GM19328 (cell line): ENCODE data around the gene PTPRG.
"Not testable (repeated sequence)": the region's sequence is repeated elsewhere in the genome, so short reads cannot be mapped to it uniquely, and the experiment has no call there.

Experiments
- ATAC-seq: cut with Tn5 transposase; IDR thresholded peaks from one replicate; pipeline ENCODE4 v1.9.1; 2021; ENCODE audit warnings: mild to moderate bottlenecking, moderate library complexity; ENCODE audit not compliant: unreplicated experiment

PTPRG gene

DNA sequence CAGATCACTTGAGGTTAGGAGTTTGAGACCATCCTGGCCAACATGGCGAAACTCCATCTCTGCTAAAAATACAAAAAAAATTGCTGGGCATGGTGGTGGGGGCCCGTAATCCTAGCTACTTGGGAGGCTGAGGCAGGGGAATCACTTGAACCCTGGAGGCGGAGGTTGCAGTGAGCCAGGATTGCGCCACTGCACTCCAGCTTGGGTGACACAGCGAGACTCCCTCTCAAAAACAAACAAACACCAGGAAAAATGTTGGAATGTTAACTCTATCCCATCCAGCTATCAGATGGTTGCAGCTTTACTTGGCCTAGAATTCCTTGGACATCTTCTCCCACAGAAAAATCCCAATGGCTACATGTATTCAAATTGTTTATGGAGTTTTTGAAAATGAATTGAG is 254.9 kb downstream of the PTPRG start:
- ATAC-seq = not testable (repeated sequence)

DNA sequence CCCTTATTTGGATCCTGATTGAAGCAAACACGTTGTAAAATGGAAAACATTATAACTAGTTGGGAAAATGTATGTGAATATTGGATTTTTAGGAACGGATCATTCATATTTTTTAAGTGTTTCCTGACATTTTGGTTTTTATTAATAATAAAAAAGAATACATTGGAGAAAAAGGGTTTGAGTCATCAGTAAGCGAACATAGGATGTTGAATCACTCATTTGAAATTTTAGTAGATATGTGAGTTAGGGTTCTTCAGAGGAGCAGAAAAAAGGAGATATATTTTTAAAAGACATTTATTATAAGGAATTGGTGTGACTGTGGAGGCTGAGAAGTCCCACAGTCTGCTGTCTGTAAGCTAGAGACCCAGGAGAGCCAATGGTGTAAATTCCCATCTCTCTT is 258.5 kb downstream of the PTPRG start:
- no peak for ATAC-seq

DNA sequence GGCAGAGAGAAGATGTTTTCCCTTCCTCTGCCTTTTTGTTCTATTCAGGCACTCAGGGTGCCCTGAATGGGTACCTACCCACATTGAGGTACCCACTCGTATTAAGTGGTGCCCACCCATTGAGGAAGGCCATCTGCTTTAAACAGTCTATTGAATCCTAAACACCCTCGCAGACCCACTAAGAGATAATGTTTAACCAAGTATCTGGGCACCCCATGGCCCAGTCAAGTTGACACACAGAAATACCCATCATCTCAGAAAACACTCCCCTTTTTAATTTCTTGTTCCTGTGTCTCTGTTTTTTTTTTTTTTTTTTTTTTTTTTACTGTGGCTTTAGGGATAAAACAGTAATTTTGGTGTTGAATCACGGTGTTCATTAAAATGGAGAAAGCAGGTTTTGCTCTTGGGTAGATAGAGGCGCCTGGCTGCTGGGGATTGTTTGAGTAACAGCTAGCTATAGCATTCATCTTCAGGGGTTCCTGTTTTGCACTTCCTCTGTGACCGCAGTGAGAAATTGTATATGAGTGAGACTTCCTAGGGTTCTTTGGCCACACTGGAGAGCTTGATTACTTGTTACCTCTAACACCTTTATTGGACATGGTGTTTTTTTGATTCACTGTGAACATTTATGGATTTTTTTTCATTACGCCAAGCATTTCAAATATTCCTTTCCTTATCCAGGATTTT is 259.1 kb downstream of the PTPRG start:
- no peak for ATAC-seq

DNA sequence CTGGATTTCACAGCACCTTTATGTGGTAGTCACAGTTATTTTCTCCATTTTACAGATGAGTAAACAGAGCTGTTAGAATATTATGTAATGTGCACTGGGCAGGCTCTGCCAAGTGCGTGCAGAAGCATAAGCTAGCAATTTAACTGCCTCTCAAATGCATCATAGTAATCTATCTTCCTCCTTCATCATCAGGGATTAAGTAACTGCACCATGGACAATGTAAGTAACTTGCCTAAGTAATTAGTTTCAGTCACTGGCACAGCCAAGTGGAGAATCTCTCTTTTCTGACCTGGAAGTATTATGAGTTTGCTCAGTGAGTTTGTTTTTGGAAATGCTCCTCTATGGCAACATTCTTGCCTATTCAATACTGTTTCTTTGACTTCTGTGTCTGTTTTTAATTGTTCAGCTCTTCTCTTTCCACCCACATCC is 260.5 kb downstream of the PTPRG start:
- ATAC-seq = no peak

DNA sequence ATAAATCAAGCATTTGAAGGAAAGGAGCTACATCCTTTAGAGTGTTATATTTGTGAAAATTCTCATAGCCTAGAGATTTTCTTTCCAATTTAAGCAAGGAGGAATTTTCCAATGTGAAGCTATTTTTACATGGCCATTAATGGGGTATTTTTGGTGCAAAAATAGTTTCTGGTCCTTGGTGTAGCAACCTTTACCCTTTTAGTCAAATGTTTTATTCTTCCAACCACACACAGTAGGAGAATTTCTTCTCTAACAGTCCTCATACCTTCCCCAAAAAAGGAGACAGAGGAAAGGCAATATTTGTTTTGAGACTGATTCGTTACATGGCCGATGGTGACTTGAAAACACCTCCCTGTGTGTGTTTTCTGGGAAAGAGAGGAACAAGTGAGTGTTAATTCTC is 261.2 kb downstream of the PTPRG start:
- ATAC-seq = no peak

DNA sequence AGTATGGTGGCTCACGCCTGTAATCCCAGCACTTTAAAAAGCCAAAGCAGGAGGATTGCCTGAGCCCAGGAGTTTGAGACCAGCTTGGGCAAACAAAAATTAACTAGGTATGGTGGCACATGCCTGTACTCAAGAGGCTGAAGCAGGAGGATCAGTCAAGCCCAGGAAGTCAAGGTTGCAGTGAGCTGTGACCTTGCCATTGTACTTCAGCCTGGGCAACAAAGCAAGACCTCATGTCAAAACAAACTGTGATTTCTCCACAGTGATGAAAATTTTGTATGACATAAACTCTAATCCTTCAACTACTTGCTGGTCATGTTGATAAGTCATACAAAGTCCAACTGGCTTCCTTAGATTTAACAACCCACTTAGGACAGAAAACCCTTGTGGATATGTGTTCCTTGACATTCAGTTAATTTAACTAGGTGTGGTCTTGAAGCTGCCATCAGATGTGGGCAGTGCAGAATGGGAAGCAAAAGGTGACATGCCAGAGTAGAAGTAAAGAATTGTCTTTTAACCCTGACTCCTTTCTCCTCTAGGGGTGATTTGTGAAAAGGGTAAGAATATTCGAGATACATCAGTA is 263.3 kb downstream of the PTPRG start:
- no peak for ATAC-seq

DNA sequence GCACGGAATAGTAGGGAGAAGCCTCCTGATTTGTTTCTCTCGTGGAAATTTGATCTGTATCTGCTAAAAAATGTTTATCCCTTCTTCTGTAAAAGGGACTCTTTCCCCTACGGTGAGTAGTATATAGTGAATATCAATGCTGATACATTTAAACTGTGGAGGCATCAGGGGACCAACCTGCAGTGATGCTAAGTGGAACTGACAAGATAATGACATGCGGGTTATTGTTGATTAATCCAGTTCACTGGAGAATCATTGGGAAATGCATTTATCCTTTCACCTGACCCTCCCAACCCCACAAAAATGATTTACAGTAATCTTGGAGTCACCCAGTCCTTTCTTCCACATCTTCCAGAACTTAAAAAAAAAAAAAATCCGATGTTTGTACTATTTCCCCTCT is 264.8 kb downstream of the PTPRG start:
- no peak for ATAC-seq

DNA sequence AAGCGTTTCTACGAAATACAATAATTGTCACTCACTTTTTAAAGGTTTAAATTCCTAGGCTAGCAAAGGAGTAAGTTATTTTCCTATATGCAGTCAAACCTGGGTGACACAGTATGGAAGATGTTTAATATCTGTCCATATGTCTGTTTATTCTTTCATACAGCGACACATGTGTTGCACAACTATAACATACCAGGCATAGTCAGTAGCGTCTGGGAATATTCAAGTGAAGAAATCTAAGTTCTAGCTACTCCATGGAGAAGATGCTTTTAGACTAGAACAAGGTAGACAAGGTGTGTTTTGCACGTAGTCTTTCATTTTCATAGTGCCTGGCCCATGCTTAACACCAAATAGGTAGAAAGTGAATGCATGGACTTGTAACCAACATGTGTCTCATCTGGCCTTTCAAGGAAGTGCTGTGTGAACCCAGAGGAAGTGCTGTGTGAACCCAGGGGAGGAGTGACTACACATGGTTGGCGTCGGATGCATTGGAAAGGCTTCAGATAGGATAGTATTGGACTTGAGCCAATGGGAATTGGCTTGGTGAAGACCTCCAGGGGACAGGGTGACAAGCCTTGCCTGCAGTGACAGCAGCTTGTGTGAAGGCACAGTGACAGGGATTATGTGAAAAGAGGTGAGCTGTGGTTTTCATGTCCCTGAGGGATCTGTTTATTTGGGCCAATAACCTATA is 267.0 kb downstream of the PTPRG start:
- ATAC-seq = no peak

DNA sequence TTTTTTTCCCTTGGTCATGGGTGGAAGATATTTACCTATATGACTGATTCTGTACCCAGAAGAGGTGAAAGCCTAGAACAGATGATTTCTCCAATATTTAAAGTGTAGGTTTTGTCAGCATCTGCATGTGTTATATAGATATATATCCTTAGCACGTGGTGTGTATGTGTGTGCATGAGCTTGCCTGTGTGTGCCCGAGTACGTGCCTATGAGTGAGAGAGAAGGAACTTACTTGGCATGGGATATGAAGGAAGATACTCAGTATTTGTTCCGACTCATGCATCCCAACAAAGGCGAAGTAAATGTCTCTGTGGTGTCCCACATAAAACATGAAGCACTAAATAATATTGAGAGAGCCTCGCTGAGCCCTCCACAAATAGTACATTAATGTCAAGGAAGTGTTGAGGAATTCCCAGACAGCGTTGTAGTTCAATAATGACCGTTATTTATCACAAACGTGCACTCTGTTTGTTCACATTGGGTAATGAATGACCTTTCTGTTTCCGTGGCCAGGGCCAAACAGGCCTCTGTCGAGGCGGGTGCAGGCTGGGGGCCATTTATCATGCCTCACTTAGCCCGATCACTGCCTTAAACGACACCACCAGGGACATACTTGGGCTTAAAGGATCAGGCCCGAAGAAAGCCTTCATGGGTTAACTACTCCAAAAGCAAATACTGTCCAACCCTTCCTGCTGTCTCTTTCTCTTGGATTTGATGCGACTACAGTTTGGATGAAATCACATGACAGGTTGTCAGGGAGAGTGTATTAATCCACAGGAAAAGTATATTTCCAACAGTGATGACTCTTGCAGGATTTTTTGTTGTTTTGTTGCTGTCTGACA is 267.7 kb downstream of the PTPRG start:
- no peak for ATAC-seq

DNA sequence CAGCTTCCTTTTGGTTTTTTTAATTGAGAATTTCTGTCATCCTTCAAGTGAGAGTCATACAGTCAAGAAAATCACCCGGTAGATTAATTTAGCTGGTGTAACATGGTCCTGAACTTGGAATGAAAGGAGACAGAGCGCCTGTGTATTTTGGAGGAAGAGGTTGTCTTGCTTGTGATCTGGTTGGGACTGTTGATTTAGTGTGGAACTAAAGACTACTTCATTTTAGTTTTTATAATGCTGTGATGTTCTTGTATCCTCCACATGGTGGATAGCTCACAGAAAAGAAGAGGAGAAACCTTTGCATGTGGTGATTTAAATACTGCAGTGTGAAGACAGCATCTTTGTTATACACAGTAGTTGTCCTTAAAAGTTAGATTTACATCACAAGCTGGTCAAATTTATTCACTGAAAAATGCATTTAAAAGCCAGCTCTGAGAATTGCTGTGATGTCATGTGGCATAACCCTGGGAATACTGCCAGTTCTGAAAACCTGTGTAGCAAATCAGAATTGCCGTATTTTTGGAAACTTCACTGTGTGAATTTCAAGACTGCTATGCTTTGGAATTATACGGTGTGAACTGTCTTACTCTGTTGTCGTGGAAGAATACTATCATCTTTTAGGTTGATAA is 268.5 kb downstream of the PTPRG start:
- no peak for ATAC-seq

DNA sequence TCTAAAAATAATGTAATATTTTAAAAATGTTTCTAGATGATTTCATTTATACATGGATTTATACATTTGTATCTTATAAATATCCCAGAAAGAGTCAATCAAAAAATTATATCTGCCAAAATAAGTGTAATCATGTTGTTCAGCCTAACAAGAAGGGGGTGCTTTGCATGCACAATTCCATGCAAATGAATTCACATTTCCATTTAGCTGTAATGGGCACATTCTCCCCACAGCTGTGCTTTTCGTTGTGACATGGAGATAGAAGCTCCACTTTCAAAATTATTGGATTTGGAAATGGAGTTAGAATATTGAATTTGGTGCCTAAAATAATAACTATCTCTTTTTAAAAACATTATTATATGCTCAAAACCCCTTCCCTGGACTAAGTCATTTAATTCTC is 270.6 kb downstream of the PTPRG start:
- ATAC-seq = no peak

DNA sequence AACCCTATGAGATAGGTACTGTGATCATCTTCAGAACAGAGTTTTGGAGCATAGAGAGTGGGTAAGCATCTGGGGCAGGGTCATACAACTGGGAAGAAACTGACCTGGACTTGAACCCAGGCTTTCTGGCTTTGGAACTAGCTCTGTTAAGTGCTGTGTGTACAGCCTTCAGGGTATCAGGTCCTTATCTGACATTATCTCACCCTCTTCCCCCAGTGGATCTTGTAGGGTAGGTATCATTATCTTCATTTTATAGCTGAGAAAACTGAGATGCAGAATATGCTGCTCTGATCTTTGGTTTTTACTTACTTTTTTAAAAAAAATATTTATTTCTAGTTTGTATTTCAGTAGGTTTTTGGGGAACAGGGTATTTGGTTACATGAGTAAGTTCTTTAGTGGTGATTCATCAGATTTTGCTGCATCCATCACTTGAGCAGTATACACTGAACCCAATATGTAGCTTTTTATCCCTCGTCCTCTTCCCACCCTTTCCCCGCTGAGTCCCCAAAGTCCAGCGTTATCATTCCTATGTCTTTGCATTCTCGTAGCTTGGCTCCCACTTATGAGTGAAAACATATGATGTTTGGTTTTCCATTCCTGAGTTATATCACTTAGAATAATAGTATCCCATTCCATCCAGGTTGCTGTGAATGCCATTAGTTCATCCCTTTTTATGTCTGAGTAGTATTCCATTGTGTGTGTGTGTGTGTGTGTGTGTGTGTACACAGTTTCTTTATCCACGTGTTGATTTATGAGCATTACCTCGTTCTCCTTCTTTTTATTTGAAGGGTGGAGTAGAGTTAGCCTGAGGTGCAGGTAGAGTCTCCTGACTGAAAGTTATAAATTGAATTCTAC is 271.2 kb downstream of the PTPRG start:
- ATAC-seq = no peak

DNA sequence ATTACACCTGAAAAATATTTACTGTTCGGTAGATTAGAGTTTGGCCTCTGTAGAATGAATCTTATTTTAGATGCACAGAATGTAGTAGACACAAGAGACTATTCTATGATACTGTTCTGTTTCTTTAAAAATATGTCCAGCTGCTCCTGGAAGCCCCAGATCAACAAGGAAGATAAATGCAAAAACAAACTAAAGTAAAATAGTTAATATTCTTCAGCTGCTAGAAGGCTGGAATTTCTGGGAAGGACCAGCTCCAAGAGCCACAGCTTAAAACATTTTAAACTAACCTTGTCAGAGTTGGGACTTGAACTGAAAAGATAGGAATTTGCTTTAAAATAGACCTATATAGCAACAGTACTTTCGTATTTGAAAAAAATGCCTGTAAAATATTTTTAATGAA is 277.9 kb downstream of the PTPRG start:
- no peak for ATAC-seq

DNA sequence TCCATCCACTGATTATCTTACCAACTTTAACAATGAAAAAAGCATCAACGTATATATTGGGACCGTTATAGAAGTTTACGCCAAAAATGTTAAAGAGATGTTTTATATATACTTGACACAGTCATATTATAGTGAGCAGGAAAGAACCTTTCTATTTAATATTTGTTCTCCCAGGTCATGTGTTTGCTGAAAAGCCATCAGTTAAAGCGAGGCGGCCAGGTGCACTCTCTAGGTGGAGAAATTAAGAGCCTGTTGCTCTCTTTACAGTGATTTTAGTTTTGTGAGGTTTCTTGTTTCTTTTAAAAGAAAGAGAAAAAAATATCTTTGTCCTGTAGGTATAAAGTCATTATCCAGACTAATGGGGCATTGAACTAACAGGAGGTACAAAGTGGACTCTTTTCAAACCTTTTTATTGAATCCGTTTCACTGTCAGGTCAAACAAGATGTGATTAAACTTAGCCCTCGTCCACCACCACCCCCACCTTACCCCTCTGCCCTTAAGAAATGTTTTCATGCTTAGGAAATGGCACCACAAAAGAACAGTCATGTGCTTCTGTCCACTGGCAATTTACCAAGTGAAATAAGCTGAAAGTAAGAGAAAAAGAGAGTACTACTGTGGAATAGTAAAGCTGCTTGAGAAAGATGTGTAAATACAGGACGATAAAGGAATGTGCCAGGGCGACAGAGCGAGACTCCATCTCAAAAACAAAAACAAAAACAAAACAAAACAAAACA is 279.9 kb downstream of the PTPRG start:
- ATAC-seq = no peak

DNA sequence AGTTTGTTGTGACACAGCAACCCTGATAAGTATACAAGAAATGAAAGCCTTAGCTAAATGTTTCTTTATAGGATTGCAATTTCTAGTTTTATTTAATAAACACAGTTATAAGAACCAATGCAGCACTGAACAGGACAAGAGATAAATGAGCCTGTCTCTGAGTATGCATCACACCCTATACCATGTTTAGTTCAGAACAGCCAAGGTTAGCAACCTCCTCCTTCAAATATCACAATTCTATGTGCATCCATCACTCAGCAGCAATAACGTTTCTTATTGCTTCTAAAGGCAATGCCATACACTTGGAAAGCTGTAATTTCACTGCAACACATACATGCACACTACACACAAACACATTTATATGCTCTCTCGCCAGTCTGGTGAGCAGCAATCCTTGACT is 280.6 kb downstream of the PTPRG start:
- ATAC-seq = no peak

DNA sequence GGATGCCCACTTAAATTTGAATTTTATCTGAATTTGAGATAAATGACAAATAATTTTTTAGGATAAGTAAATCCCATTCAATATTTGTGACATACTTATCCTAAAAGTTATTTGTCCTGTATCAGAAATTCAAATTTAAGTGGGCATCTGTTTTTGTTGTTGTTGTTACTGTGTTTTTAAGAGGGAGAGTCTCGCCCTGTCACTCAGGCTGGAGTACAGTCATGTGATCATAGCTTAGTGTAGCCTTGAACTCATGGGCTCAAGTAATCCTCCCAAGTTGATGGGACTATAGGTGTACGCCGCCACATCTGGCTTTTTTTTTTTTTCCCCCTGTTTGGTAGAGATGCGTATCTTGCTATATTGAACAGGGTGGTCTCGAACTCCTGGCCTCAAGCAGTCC is 283.0 kb downstream of the PTPRG start:
- no peak for ATAC-seq

DNA sequence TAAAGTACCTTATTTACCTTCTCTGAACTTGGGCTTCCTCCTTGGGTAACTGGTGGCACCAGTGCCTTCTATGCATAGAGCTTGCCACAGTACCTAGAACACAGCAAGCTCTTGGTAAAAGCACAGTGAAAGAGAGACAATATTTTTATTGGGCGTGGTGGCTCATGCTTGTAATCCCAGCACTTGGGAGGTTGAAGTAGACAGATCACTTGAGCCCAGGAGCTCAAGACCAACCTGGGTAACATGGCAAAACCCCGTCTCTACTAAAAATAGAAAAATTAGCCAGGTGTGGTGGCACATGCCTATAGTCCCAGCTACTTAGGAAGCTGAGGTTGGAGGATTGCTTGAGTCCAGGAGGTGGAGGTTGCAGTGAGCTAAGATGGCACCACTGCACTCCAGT is 285.1 kb downstream of the PTPRG start:
- no peak for ATAC-seq

DNA sequence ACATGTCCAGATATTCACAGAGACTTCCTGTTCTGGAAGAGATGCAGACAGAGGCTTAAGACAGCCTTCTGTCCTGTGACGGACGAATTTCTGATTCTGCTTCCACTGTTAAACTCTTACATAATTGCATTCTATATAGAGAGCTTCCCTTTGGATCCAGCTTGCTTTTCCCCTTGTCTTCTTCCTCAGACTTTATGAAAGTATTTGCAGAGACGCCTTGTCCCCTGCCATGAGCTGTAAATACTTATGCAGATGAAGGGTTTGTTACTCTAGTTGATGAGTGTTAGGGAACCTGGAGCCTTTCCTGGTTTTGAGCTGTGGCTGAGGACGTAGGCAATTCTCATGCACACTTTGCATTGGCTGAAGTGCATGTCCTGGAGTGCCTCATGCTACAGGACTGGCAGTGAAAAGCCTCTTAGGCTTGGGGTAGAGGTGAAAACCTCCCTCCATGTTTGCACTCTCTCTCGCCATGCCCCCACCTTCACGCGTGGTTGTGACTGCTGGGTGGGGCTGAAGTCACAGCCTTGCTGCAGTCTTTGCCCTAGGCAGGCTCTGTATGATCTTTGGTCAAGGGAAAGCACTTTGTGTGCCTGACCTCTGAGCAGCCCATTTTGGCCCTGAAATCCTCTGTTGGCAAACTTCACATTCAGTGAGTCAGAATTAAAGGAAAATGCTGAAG is 286.6 kb downstream of the PTPRG start:
- no peak for ATAC-seq

DNA sequence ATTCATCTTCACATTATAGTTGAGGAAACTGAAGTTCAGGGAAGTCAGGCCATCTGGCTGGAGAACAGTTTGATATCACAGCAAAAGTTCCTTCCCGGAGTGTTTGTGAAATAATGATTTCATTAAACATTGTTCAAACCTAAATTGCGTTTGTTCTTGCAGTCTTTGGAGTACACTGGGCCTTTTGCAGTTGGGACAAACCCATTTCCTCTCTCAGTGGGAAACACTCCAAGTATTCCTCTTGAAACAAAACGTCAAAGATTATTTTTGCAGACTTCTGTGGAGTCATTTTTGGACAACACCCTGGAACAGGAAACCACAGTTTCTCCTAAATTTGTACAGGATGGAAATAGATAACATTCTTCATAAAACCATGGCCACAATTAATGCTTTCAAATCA is 287.5 kb downstream of the PTPRG start:
- no peak for ATAC-seq
